Activated naive CD8-positive, alpha-beta T cell treated with anti-CD3 and anti-CD28 coated beads, Interleukin-2, amount 10 ng/mL, durations not matched to agents 7 days and 5 days (primary cell): ENCODE data around the gene LMNA. TPM values are rescaled to one million over a fixed set of nuclear protein-coding genes. Genes with fewer than 3 reads are reported as not detected.
"Not testable (repeated sequence)": the region's sequence is repeated elsewhere in the genome, so short reads cannot be mapped to it uniquely, and the experiment has no call there.

Source experiments
- ATAC-seq: fragments of 150-1000 bp; cut with Tn5 transposase; one replicate; pipeline ENCODE4 v1.10.0; 2021; ENCODE audit warnings: low read depth, moderate library complexity
- POLR2A ChIA-PET: fragments of 350-600 bp; sonication (Branson Sonifier 250); formaldehyde crosslinking; loops from one replicate; lab custom pipeline; 2021; ENCODE audit warnings: antibody characterized with exemption; lab: Charles Lee
- DNase-seq: peaks from one replicate; pipeline ENCODE4 v3.0.0; 2021
- H3K27ac Mint-ChIP-seq: one replicate; pipeline ENCODE4 v1.8.0; 2022; ENCODE audit warnings: mild to moderate bottlenecking, mixed read lengths
- H3K27me3 Mint-ChIP-seq: one replicate; pipeline ENCODE4 v1.8.0; 2022; ENCODE audit warnings: mild to moderate bottlenecking, moderate library complexity, mixed read lengths
- H3K36me3 Mint-ChIP-seq: one replicate; pipeline ENCODE4 v1.8.0; 2021; ENCODE audit warnings: mild to moderate bottlenecking, mixed read lengths
- H3K4me1 Mint-ChIP-seq: one replicate; pipeline ENCODE4 v1.8.0; 2021; ENCODE audit warnings: mixed read lengths
- H3K4me3 Mint-ChIP-seq: one replicate; pipeline ENCODE4 v1.8.0; 2022; ENCODE audit warnings: mild to moderate bottlenecking, moderate library complexity, mixed read lengths
- H3K9me3 Mint-ChIP-seq: one replicate; pipeline ENCODE4 v1.8.0; 2021; ENCODE audit warnings: mixed read lengths
- total RNA-seq, 2 experiments: library from RNA; stranded (reverse); gene quantifications; one replicate each; pipeline ENCODE4 v1.2.3, GENCODE V29; 2021

LMNA gene
- total RNA-seq, 2 experiments from 2014 or later: 11.7 to 13.0 TPM

- ATAC-seq (peak; percentile 31), DNase-seq (no peak)
- Mint-ChIP-seq H3K4me3 (peak overlapping the region; percentile 83), H3K36me3 (no peaks in the 10 kb centered on the region), H3K27me3 (peaks cover 81% of the 10 kb centered on the region), H3K9me3 (no peaks in the 10 kb centered on the region), H3K4me1 (peaks cover 13% of the 10 kb centered on the region), H3K27ac (no peak overlapping the region)
- POLR2A ChIA-PET: interaction anchor here (1.0 to 2.5 kb wide), 4 partner anchors 12 to 79 kb away, joined by 3 to 9 read pairs (median 6); partner anchors contain the start of gene SLC25A44
Measured at GRCh38 chr1:156114919-156115513, 505 bp downstream of the LMNA start.

- H3K4me3 Mint-ChIP-seq: peak overlapping the region; percentile 83
- no peaks in the 10 kb centered on the region for H3K9me3 Mint-ChIP-seq
- DNase-seq (no peak), ATAC-seq (no peak)
- no peaks in the 10 kb centered on the region for H3K36me3 Mint-ChIP-seq
- H3K27ac Mint-ChIP-seq: no peak overlapping the region
- H3K4me1 Mint-ChIP-seq: peaks cover 13% of the 10 kb centered on the region
- H3K27me3 Mint-ChIP-seq: peaks cover 84% of the 10 kb centered on the region
- POLR2A ChIA-PET: interaction anchor here (1.0 to 2.5 kb wide), 3 partner anchors 11 to 78 kb away, joined by 3 to 9 read pairs (median 8); partner anchors contain the start of gene SLC25A44
Measured at GRCh38 chr1:156115514-156116374, 1.2 kb downstream of the LMNA start.

GRCh38 chr1:156116731-156117130 lies 2.2 kb downstream of the LMNA start:
- H3K27ac Mint-ChIP-seq, H3K36me3 Mint-ChIP-seq, DNase-seq, POLR2A ChIA-PET, ATAC-seq, H3K9me3 Mint-ChIP-seq: not testable (repeated sequence)
- peaks cover 13% of the 10 kb centered on the region for H3K4me1 Mint-ChIP-seq
- H3K4me3 Mint-ChIP-seq: peak overlapping the region; percentile 10
- H3K27me3 Mint-ChIP-seq: peaks cover 81% of the 10 kb centered on the region

GRCh38 chr1:156117414-156118176 lies 3.1 kb downstream of the LMNA start:
- Mint-ChIP-seq H3K9me3 (no peaks in the 10 kb centered on the region), H3K27ac (no peak overlapping the region), H3K36me3 (no peaks in the 10 kb centered on the region), H3K27me3 (peaks cover 77% of the 10 kb centered on the region), H3K4me1 (peaks cover 13% of the 10 kb centered on the region), H3K4me3 (no peak overlapping the region)
- DNase-seq: no peak
- POLR2A ChIA-PET: interaction anchor here (0.6 to 0.9 kb wide), 2 partner anchors 19 to 318 kb away, joined by 3 to 6 read pairs; no protein-coding TSS in a partner anchor
- no peak for ATAC-seq

GRCh38 chr1:156118177-156118868 lies 3.8 kb downstream of the LMNA start:
- ATAC-seq: no peak
- Mint-ChIP-seq H3K9me3 (no peaks in the 10 kb centered on the region), H3K4me1 (peaks cover 15% of the 10 kb centered on the region), H3K27me3 (peaks cover 77% of the 10 kb centered on the region), H3K27ac (no peak overlapping the region), H3K36me3 (no peaks in the 10 kb centered on the region), H3K4me3 (no peak overlapping the region)
- DNase-seq: no peak
- POLR2A ChIA-PET: interaction anchor here (0.9 to 1.2 kb wide), 2 partner anchors 12 to 20 kb away, joined by 4 to 6 read pairs; no protein-coding TSS in a partner anchor

GRCh38 chr1:156119503-156120209 lies 5.1 kb downstream of the LMNA start:
- Mint-ChIP-seq H3K27me3 (peaks cover 72% of the 10 kb centered on the region), H3K9me3 (no peaks in the 10 kb centered on the region), H3K27ac (no peak overlapping the region), H3K4me3 (no peak overlapping the region), H3K36me3 (no peaks in the 10 kb centered on the region), H3K4me1 (peaks cover 29% of the 10 kb centered on the region)
- DNase-seq (no peak), ATAC-seq (no peak)
- POLR2A ChIA-PET: interaction anchor here (1.2 kb wide), 1 partner anchor 14 kb away, joined by 4 read pairs; no protein-coding TSS in a partner anchor

GRCh38 chr1:156120318-156120717 lies 5.8 kb downstream of the LMNA start:
- no peak for DNase-seq
- Mint-ChIP-seq H3K4me3 (no peak overlapping the region), H3K36me3 (no peaks in the 10 kb centered on the region), H3K27ac (no peak overlapping the region), H3K4me1 (peaks cover 30% of the 10 kb centered on the region), H3K9me3 (no peaks in the 10 kb centered on the region), H3K27me3 (peaks cover 65% of the 10 kb centered on the region)
- no peak for ATAC-seq
- POLR2A ChIA-PET: interaction anchor here (0.7 kb wide), 1 partner anchor 16 kb away, joined by 3 read pairs; no protein-coding TSS in a partner anchor

- H3K4me3 Mint-ChIP-seq, H3K9me3 Mint-ChIP-seq, H3K36me3 Mint-ChIP-seq, ATAC-seq, DNase-seq, H3K27ac Mint-ChIP-seq: not testable (repeated sequence)
- Mint-ChIP-seq H3K27me3 (peaks cover 62% of the 10 kb centered on the region), H3K4me1 (peaks cover 29% of the 10 kb centered on the region)
- POLR2A ChIA-PET: interaction anchor here (0.7 kb wide), 1 partner anchor 16 kb away, joined by 3 read pairs; no protein-coding TSS in a partner anchor
Measured at GRCh38 chr1:156121005-156121404, 6.5 kb downstream of the LMNA start.

GRCh38 chr1:156121457-156121856 lies 6.9 kb downstream of the LMNA start:
- POLR2A ChIA-PET: no interaction called here
- peaks cover 57% of the 10 kb centered on the region for H3K27me3 Mint-ChIP-seq
- H3K9me3 Mint-ChIP-seq: no peaks in the 10 kb centered on the region
- H3K4me3 Mint-ChIP-seq: no peak overlapping the region
- H3K4me1 Mint-ChIP-seq: peaks cover 30% of the 10 kb centered on the region
- DNase-seq (no peak), ATAC-seq (no peak)
- no peaks in the 10 kb centered on the region for H3K36me3 Mint-ChIP-seq
- no peak overlapping the region for H3K27ac Mint-ChIP-seq

GRCh38 chr1:156122086-156122485 lies 7.6 kb downstream of the LMNA start:
- Mint-ChIP-seq H3K4me3 (no peak overlapping the region), H3K27ac (no peak overlapping the region), H3K9me3 (no peaks in the 10 kb centered on the region), H3K27me3 (peaks cover 53% of the 10 kb centered on the region), H3K4me1 (peaks cover 33% of the 10 kb centered on the region), H3K36me3 (no peaks in the 10 kb centered on the region)
- ATAC-seq (no peak), DNase-seq (no peak)
- POLR2A ChIA-PET: no interaction called here

GRCh38 chr1:156122519-156123355 lies 8.2 kb downstream of the LMNA start:
- Mint-ChIP-seq H3K36me3 (no peaks in the 10 kb centered on the region), H3K4me1 (peaks cover 39% of the 10 kb centered on the region), H3K27ac (no peak overlapping the region), H3K27me3 (peaks cover 49% of the 10 kb centered on the region), H3K9me3 (no peaks in the 10 kb centered on the region), H3K4me3 (no peak overlapping the region)
- ATAC-seq (no peak), DNase-seq (no peak)
- POLR2A ChIA-PET: no interaction called here
